TTC549 (cell line): Measurements from ENCODE around the gene MICA.
A peak's percentile ranks its signal among the peaks of the same experiment; 100 is the strongest.
"Not testable (repeated sequence)": the region's sequence is repeated elsewhere in the genome, so short reads cannot be mapped to it uniquely, and the experiment has no call there.

Experiments
- FAIRE-seq: peaks from 2 replicates; lab custom pipeline; 2012; peaks lifted over from hg19 to GRCh38; lab: Jason Lieb, UNC

The MICA gene

DNA sequence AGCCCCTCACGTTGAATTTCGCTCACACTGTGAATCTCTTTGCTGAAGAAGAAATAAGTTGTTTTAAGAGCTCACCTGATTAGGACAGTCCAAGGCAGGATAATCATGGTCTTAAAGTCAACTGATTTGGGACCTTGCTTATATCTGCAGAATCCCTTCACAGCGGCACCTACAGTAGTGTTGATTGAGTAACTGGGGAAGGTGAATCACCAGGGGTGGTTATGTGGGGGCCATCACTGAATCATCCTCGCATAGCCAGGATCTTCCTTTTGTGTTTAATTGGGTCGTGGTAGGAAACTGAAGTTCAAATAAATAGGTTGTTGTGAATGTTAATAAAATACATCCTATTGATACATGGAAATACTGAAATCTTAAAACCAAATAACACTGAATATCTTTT is 20.2 kb upstream of the MICA start:
- no peak for FAIRE-seq

DNA sequence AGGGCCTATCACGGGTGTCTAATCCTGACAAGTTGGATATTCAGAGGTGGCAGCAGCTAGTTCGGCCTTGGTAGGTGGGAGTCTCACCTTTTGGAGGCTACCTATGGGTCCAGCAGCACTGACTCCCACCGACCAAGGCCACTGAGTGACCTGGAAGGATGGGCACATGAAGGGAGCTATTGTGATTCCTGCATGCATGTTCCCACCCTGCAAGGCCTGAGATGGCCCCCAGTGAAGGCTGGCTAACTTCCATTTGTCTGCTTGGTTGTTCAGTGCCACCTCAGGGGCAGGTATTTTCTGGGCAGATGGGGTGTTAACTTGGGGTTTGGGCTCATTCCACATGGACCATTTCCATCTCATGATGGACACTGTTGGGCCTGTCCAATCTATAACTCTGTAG is 18.4 kb upstream of the MICA start:
- no peak for FAIRE-seq

DNA sequence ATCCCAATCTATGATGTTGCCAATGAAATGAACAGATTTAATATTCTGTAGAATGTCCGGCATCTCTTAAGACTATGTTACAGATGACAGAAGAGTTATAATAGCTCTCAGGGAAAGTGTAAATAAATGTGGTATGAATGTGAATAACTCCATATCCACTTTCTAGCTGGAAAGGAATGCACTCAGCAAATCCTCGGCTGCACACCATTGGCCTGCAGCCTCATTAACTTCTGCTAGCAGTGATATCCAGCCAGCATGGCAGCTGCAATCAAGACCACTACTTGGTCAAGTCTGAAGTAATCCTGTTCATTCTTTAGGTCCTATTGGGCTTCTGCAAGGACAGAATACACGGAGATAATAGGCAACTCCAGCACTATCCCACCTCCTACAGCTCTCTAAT is 17.3 kb upstream of the MICA start:
- no peak for FAIRE-seq

DNA sequence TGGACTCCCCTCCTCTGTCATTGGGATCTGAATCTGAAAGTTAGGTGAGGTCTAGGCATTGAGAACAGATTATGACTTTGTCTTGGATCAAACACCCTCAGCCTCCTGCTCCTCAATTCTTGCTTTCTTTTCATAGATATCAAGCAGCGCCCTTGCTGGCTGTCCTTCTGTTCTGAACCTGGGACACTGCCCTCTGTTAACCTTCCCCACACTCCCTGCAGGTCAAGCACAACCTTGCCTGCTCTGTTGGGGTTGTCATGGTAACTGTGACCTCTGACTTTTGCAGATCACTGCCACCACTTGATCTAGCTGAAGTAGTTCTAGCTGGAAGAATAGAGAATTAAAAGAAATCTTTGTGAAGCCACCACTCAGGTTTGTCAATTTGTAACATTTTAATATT is 16.4 kb upstream of the MICA start:
- FAIRE-seq = no peak

DNA sequence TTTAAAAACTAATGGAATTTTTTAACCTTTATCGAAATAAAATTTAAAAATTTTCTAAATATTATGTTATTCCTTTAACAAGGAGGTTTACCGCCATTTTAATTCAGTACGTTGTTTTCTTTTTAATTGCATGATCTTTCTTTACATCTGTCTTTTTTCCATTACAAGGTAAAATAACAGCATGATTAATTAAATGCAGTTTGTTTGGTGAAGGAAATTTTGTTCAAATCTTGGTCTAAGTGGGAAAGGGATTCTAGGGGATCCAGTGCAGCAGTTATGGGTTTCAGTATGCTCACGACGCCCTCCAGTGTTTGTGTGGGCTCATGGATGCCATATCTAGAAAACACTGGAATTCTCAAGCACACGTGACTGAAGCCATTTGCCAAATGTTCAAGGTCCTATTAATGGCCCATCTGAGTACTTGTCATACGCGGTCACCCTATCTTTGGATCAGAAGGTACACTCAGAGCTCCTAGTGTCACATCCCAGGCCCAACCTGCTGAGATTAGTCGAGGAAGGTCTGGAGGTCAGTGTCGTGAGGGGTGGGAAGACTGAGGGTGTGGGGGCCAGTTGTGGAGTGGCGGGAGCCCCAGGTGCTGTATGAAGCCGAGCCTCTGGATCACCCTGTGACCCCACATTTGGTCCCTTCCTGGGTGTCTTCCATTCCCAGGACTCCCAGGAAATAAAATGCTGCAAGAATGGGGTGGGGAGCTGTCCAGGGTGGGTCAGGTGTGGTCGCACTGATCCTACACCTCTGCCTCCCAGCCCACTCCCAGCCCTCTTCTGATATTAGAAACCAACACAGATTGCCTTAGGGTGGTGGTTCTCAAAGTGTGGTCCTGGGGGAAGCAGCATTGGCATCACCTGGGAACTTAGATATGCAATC is 14.2 kb upstream of the MICA start:
- FAIRE-seq = peak; percentile 84

DNA sequence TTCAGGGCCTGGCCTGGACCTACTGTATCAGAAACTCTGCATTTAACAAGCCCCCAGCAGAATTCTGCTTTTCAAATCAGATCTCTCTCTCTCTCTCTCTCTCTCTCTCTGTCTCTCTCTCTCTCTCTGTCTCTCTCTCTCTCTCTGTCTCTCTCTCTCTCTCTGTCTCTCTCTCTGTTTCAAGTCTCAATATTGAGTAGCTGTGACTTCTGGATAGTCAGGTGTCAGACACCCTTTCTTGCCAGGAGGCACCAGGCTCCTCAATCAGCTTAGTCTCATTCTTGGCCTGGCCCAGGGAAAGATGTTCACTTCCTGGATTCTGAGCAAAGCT is 13.6 kb upstream of the MICA start:
- FAIRE-seq = not testable (repeated sequence)

DNA sequence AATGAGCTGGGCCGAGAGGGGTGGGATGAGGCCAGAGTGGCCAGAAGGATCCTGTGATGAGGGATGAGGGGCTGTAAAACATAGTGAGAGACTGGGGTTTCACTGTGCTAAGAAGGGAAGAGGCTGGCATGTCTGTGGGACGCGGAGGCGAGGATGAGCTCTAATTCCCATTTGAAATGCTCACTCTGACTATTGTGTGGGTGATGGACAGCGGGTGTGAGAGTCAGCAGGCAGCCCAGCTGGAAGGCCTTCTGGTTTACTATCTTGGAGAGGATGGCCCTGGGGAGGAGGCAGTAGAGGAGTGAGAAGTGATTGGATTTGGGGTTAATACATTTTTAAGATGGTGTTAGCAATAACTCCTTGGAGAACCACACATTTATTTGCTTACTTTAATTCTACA is 9.5 kb upstream of the MICA start:
- no peak for FAIRE-seq

DNA sequence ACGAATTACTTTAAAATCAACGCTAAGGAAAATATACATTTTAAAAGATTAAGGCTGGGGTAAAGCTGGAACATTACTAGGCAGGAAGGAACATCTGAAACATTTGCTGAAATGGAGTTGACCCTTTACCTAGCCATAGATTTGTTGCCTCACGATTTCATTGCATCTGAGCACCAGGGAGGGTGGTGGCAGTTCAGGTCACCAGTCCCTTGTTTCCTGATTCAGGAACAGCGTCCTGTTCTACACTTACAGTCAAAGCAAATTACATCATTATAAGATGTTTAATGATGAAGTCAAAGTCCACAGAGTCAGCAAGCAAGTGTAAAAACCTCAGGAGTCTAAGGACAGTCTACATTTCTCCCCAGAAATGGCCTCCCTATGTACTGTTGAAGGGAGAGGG is 9.0 kb upstream of the MICA start:
- no peak for FAIRE-seq

DNA sequence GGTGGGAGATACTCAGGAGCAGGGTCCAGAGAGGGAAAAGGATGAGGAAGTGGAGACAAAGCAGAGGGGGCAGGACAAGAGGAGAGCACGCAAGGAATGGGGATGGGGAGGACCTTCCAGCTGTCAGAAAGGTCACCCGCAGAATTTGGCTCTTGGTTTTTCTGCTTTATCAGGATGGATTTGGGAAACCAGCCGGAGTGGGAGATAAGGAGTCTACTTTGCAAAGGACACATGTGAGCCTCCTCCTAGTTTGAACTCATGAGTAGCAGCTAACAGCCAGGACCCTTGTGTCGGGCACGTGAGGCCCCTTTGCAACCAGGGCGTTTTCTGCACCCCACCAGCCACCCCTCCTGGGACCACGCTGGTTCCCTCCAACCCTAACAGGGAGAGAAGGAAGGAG is 7.6 kb upstream of the MICA start:
- no peak for FAIRE-seq

DNA sequence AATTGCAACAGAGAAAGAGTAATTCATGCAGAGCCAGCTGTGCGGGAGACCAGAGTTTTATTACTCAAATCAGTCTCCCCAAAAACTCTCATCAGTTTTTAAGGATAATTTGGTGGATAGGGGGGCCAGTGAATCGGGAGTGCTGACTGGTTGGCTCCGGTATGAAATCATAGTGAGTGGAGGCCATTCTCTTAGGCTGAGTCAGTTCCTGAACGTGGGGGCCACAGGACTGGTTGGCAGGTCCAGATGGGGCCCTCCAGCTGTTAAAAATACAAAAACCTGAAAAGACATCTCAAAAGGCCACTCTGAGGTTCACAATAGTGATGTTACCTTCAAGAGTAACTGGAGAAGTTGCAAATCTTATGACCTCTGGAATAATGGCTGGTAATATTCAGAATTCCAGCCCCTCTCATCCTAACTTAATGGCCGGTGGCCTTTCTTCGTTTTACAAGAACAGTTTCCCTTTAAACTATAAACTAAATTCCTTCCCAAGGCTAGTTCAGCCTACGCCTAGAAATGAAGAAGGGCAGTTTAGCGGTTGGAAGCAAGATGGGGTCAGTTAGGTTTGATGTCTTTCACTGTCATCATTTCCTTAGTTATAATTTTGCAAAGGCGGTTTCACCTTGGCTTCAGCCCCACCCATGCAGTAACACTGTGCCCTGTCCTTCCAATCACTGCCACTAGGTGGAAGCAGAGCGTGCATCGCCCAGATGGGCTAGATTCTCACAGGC is 6.8 kb upstream of the MICA start:
- FAIRE-seq = no peak

DNA sequence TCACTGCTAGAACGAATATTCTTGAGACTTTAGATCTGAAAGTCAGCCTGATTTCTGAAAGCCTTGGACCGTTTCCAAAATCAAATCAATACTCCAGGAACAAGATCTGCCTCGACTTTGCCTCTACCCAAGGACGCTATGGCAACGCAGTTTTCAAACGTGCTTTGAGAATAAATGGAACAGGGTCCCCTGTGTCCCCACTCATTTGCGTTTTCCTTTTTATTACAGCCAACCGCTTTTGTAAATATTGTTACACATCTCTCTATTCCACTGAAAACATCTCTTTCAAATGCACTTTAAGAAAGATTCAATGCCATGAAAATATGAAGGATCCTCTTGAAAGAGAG is 6.3 kb upstream of the MICA start:
- not testable (repeated sequence) for FAIRE-seq

DNA sequence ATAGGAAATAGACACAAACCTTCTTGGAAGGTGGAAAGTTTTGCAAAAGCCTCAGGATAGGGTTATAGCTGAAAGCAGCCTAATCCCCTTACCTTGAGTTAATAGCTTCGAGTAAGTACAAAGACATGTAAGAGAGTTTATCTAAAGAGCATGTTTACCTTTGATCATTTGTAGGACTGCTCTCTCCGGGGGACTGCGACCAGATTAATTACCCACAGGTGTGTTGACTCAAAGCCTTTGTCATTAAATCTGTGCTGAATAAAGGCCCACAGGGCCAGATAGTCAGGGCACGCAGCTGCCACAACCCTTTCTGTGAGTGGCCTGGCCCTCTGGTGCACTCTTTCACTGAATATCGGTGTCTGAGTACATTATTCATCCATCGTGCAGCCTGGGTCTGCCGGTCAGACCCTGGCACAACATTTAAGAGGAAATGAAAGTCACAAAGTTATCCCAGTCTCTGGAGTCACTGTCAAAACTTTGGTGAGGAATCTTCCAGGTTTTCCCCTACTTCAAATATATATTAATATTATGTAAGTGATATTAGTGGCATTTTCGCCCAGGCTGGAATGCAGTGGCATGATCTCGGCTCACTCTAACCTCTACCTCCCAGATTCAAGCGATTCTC is 5.4 kb upstream of the MICA start:
- FAIRE-seq = no peak

DNA sequence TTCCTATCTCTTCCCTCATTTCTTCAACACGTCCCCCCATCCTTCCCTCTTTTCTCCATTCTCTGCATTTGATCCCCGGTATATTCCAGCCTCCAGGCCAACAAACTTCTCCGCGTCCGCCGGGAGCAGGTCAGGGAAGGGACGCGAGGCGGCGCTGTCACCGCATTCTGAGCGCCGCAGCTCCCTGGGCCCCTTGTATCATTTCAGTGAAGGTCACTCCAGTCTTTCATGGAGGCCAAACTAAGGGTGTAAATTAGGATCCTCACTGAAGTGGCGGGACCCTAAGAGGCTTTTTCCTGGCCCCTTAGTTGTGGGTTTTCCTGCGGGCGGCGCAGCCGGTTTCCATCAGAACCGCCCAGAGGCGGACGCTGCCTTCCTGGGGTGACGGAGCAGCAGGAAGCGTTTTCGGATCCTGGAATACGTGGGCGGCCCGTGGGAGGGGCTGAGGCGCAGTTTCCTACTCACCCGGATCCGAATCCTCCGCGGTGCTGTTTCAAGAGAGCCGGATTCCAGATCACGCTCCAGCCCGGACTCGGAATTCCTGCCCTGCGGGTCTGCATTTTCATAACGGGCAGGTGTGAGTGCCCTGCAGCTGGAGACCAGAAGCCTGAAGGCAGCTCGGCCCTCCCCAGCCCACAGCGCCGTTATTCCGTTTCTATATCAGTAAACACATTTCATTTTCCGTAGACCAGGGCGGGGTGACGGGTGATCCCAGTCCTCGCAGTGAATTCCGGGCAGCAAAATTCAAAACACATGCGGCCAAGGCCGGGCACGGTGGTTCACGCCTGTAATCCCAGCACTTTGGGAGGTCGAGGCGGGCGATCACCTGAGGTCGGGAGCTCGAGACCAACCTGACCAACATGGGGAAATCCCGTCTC is 3.6 kb upstream of the MICA start:
- no peak for FAIRE-seq

DNA sequence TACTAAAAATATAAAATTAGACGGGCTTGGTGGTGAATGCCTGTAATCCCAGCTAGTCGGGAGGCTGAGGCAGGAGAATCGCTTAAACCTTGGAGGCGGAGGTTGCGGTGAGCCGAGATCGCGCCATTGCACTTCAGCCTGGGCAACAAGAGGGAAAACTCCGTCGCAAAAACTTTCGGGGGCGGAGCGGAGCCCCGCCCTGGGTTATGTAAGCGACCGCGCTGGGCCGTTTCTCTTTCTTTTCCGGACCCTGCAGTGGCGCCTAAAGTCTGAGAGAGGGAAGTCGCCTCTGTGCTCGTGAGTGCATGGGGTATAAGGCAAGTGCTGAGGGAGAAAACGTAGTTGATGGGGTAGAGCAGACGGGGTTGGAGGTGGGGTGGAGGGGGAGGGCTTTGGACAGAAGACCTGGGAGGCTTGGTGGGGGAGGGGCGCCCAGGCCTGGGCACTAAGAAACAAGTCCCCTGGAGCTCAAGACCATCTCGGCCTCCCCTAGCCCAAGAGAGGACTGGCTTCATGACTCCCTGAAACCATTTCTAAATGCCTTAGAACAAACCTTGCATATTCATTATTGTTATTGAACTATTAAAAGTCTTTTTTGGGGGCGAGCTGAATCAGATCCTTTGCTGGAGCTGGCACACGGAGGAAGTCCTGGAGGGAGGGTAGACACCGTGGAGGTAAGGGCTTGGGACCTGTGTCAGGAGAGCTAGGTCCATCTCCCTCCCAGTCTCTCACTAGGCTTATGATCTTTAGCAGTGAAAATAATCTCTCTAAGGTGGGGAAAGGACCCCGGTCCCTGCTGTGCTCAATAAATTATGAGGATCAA is 2.7 kb upstream of the MICA start:
- FAIRE-seq = no peak

DNA sequence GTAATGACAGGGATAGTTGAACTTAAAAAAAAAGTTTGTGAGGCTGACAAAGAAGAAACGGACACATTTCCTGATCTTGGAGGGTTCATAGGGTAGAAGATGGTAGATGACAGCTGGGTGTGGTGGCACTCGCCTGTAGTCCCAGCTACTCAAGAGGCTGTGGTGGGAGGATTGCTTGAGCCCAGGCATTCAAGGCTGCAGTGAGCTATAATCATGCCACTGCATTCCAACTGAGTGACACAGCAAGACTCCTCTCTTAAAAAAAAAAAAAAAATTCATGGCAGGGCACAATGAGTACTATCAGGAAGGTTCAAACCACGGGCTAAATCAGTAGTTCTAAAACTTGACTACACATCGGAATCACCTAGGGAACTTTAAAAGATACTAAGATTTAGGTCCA is 2.0 kb upstream of the MICA start:
- no peak for FAIRE-seq

DNA sequence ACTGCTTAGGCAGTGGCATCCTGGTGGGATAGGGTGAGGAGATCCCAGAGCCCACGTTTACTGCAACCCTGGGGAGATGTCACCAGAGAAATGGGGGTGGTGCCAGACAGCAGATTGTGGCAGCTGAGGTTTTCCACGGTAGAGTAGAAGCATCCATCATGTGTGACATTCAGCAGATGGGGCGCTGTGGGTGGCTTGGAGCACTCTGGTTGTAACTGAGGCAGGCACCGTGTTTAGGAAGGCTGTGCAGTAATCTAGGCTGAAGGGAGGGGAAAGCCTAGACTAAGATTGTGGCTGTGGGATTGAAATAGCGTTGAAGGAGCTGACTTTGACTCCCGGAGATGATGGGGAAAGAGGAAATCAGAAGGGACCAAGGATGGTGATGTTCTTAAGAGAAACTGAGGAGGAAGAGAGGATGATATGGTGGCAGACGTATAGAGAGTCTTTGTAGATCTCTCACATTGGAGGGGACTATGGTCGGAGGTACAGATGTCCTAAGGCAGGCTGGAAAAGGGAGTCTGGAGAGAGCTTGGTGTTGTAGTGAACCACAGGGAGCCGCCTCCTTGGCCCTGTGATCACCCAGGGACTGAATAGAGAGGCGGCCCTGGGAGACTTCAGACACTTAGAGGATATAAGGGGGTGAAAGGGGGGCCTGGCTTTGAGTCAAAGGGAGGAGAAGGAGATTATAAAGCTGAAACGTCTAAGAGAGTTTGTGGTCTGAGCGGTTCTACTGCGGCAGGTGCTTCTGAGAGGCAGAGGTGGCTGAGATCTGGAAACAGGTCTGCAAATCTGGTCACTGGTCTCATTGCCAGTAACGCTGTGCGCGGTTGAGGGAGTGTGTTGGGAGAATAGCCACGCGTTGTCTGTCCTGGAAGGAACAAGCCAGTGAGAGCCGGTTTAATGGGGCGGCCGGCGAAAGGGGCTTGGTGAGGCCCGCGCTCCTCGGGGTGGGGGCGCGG is 792 bp upstream of the MICA start:
- FAIRE-seq = no peak

DNA sequence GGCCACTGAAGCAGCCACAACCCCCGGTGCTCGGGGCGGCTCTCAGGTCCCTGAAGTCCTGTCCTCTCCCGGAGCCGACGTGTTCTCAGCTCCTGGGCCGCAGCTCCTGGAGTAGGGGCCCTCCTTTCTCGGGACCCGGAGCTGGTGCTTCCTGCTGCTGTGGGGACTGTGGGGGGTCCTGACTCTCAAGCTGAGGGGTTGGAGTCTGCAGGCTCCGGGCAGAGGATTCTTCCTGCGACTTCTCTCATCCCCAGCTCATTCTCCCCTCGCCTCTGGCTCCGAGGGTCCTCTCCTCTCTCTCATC is 618 bp downstream of the MICA start:
- FAIRE-seq = not testable (repeated sequence)

DNA sequence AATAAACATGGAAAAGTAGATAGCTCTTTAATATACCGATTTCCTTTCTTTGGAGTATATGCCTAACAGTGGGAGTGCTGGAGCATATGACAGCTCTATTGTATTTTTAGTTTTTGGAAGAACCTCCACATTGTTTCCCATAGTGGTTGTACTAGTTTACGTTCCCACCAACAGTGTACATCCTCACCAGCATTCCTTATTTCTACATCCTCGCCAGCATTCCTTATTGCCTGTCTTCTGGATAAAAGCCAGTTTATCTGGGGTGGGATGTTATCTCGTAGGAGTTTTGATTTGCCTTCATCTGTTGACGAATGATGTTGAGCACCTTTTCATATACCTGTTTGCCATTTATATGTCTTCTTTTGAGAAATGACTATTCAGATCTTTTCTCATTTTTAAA is 2.6 kb downstream of the MICA start:
- FAIRE-seq = no peak

DNA sequence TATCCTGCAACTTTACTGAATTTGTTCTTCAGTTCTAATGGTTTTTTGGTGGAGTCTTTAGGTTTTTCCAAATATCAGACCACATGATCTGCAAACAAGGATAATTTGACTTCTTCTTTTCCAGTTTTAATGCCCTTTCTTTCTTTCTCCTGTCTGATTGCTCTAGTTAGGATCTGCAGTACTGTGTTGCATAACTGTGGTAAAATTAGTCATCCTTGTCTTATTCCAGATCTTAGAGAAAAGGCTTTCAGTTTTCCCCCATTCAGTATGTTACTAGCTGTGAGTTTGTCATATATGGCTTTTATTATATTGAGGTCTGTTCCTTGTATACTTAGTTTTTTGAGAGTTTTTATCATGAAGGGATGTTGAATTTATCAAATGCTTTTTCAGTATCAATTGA is 4.3 kb downstream of the MICA start:
- FAIRE-seq = no peak

DNA sequence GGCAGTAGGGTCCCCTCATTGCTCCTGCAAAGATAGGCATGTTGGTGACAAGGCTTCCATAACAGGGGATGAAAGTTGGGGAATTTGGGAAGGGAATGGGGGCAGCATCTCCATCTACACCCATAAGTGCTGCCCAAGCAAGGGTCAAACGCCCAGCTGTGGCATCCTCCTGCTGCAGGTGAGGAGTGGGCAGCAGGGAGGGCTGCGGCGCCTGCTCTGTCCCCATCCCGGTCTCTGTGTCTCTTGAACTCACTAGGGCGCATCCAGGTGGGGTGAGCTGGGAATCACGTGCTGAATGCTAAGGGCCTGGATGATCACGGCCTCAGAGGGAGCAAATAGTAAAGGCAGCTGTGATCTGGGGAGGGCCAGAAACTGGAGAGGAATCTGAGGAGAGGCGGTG is 9.1 kb downstream of the MICA start:
- FAIRE-seq = no peak
